Endodermal cell (in vitro differentiated cells): ENCODE data around the gene QKI. TPM values are rescaled to one million over a fixed set of nuclear protein-coding genes. Genes with fewer than 3 reads are reported as not detected.

Experiments used
- DNase-seq: peaks from one replicate; pipeline ENCODE4 v3.0.0-alpha.2; 2017
- H3K27ac ChIP-seq: 2 replicates; pipeline ENCODE4 v1.5.1; 2013; ENCODE audit warnings: mild to moderate bottlenecking, low read depth, low read length, moderate library complexity
- H3K27me3 ChIP-seq: 2 replicates; pipeline ENCODE4 v1.6.1; 2013; ENCODE audit warnings: mild to moderate bottlenecking, low read length, moderate library complexity; ENCODE audit not compliant: insufficient read depth, control insufficient read depth, poor library complexity, severe bottlenecking
- H3K36me3 ChIP-seq: 2 replicates; pipeline ENCODE4 v1.7.0; 2013; ENCODE audit warnings: mild to moderate bottlenecking, low read length, moderate library complexity; ENCODE audit not compliant: control insufficient read depth, insufficient read depth
- H3K4me1 ChIP-seq: one replicate; pipeline ENCODE4 v1.7.0; 2013; ENCODE audit warnings: low read length; ENCODE audit not compliant: control insufficient read depth, insufficient read depth
- H3K4me3 ChIP-seq: 2 replicates; pipeline ENCODE4 v1.5.1; 2013; ENCODE audit warnings: mild to moderate bottlenecking, low read length, moderate library complexity
- H3K9ac ChIP-seq: 2 replicates; pipeline ENCODE4 v1.6.1; 2013; ENCODE audit warnings: mild to moderate bottlenecking, low read length, moderate library complexity; ENCODE audit not compliant: poor library complexity, severe bottlenecking; ENCODE audit errors: extremely low read depth
- H3K9me3 ChIP-seq: 2 replicates; pipeline ENCODE4 v1.6.1; 2013; ENCODE audit warnings: mild to moderate bottlenecking, low read length, moderate library complexity; ENCODE audit not compliant: control insufficient read depth
- H3K27ac Mint-ChIP-seq: 2 replicates; pipeline ENCODE4 v1.8.0; 2020; ENCODE audit warnings: mixed read lengths
- H3K27me3 Mint-ChIP-seq: 2 replicates; pipeline ENCODE4 v1.8.0; 2021; ENCODE audit warnings: mild to moderate bottlenecking, mixed read lengths; ENCODE audit not compliant: insufficient read depth
- H3K36me3 Mint-ChIP-seq: 2 replicates; pipeline ENCODE4 v1.8.0; 2020; ENCODE audit warnings: low read depth, mixed read lengths
- H3K4me1 Mint-ChIP-seq: 2 replicates; pipeline ENCODE4 v1.8.0; 2020; ENCODE audit warnings: mixed read lengths
- H3K4me3 Mint-ChIP-seq: 2 replicates; pipeline ENCODE4 v1.8.0; 2020; ENCODE audit warnings: mild to moderate bottlenecking, moderate library complexity, mixed read lengths
- H3K9me3 Mint-ChIP-seq: 2 replicates; pipeline ENCODE4 v1.8.0; 2020; ENCODE audit warnings: mild to moderate bottlenecking, mixed read lengths
- CTCF ChIP-seq: fragments of 200-600 bp; sonication (generic); conservative IDR thresholded peaks from 2 replicates; pipeline ENCODE4 v1.5.0; 2021; ENCODE audit warnings: antibody characterized with exemption, mild to moderate bottlenecking
- WGBS, 2 experiments: methylation state at CpG; one replicate each; pipeline versions ENCODE4 v1.1.5 to v1.1.7; 2013; ENCODE audit warnings: missing lambda C conversion rate in 2 of 2, mixed read lengths in 1 of 2; ENCODE audit not compliant: insufficient coverage in 1 of 2, insufficient read length in 1 of 2; 5-methylcytosine and 5-hydroxymethylcytosine counted together
- total RNA-seq, 2 donors: library from RNA; stranded (reverse); fragmentation: NEBNext Ultra II Directional in 1 of 2; extraction: Animal tissue kit (Norgen Biotek cat#: 25700) in 1 of 2; gene quantifications; 2 replicates in 1 of 2; 3 replicates in 1 of 2; pipeline ENCODE4 v1.2.1, GENCODE V29; 2021

The QKI gene
- total RNA-seq, 2 donors from 2014 or later: 93.3 to 107 TPM

GRCh38 chr6:163413345-163414116, 987 bp upstream of the QKI start:
- peak overlapping the region; percentile 77 for H3K27ac Mint-ChIP-seq
- H3K27ac ChIP-seq: peak overlapping the region; percentile 97

GRCh38 chr6:163414946-163415619, 565 bp downstream of the QKI start:
- Histone ChIP-seq H3K4me3 (peak overlapping the region; percentile 93), H3K27ac (peak overlapping the region; percentile 92), H3K36me3 (no peaks in the 10 kb centered on the region), H3K9ac (peak overlapping the region; percentile 80), H3K4me1 (no peaks in the 10 kb centered on the region), H3K9me3 (no peaks in the 10 kb centered on the region), H3K27me3 (no peaks in the 10 kb centered on the region)
- H3K27me3 Mint-ChIP-seq: no peaks in the 10 kb centered on the region
- peaks cover 37% of the 10 kb centered on the region for H3K4me1 Mint-ChIP-seq
- DNase-seq: peak; percentile 76
- WGBS, 2 experiments: 0% methylated on average over 2 to 93 of the region's 94 CpGs
- peak overlapping the region; percentile 70 for H3K27ac Mint-ChIP-seq
- no peaks in the 10 kb centered on the region for H3K36me3 Mint-ChIP-seq
- TF ChIP-seq CTCF: no peak
- H3K9me3 Mint-ChIP-seq: no peaks in the 10 kb centered on the region
- peak overlapping the region; percentile 90 for H3K4me3 Mint-ChIP-seq

More at GRCh38 chr6:163413345-163414116, 987 bp upstream of the QKI start:
- H3K36me3 Mint-ChIP-seq: no peaks in the 10 kb centered on the region
- Histone ChIP-seq H3K9me3 (no peaks in the 10 kb centered on the region), H3K27me3 (no peaks in the 10 kb centered on the region), H3K9ac (peak overlapping the region; percentile 94), H3K4me1 (no peaks in the 10 kb centered on the region), H3K36me3 (no peaks in the 10 kb centered on the region), H3K4me3 (peak overlapping the region; percentile 92)
- WGBS, 2 experiments: 0% methylated on average over 45 to 109 of the region's 109 CpGs
- no peaks in the 10 kb centered on the region for H3K27me3 Mint-ChIP-seq
- no peaks in the 10 kb centered on the region for H3K9me3 Mint-ChIP-seq
- H3K4me3 Mint-ChIP-seq: peak overlapping the region; percentile 90
- TF ChIP-seq CTCF: no peak
- DNase-seq: peak; percentile 91
- H3K4me1 Mint-ChIP-seq: peaks cover 22% of the 10 kb centered on the region

GRCh38 chr6:163415620-163416556, 1.4 kb downstream of the QKI start:
- Histone ChIP-seq H3K4me3 (peak overlapping the region; percentile 93), H3K9ac (peak overlapping the region; percentile 80), H3K9me3 (no peaks in the 10 kb centered on the region), H3K27me3 (no peaks in the 10 kb centered on the region), H3K4me1 (peaks cover 4% of the 10 kb centered on the region), H3K36me3 (no peaks in the 10 kb centered on the region), H3K27ac (peak overlapping the region; percentile 92)
- Mint-ChIP-seq H3K27me3 (no peaks in the 10 kb centered on the region), H3K9me3 (no peaks in the 10 kb centered on the region), H3K4me1 (peaks cover 41% of the 10 kb centered on the region), H3K27ac (peak overlapping the region; percentile 68), H3K4me3 (peak overlapping the region; percentile 90), H3K36me3 (no peaks in the 10 kb centered on the region)
- peak; percentile 72 for DNase-seq
- TF ChIP-seq CTCF: no peak
- WGBS, 2 experiments: 0% methylated on average over 16 to 62 of the region's 63 CpGs
